Measurements from ENCODE around the gene RANBP1. TPM values are rescaled to one million over a fixed set of nuclear protein-coding genes. Genes with fewer than 3 reads are reported as not detected.

The RANBP1 gene
- total RNA-seq, 2 experiments from 2014 or later = 359 to 372 TPM

DNA sequence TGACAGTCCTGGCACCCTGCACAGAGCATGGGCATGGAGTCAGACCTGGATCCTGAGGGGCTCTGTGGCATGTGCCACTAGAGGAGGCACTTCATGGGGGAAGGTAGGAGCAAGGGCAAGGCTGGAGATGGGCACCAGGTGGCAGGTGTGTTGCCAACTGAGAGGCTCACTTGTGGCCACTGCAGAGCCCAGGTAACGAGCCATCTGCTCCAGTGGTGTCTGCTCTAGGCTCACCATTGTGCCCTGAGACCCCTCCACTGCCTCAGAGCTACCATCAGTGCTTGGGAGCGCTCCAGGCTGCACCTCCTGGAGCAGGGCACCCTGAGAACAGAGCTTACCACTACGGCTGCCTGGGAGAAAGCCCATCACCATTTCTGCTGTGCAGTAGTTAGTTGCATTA lies 14.4 kb downstream of the RANBP1 start:
- intact Hi-C loops (cut with micrococcal nuclease) = no loop called here
- H3K36me3 Mint-ChIP-seq = peaks cover 11% of the 10 kb centered on the region
- no peak overlapping the region for H3K27ac Mint-ChIP-seq
- H3K4me1 Mint-ChIP-seq (ENCODE audit: low read depth) = peaks cover 30% of the 10 kb centered on the region
- H3K4me3 Mint-ChIP-seq = peak overlapping the region; percentile 45
- POLR2A ChIA-PET = interaction anchor here (0.8 to 2.8 kb wide), 3 partner anchors 8 to 12 kb away, joined by 3 to 17 read pairs (median 6); partner anchors contain the start of gene TRMT2A
- DNase-seq = peak; percentile 33
- CTCF ChIA-PET = interaction anchor here (1.0 to 3.8 kb wide), 4 partner anchors 9 to 159 kb away, joined by 3 to 25 read pairs (median 8); no protein-coding TSS in a partner anchor
- H3K9me3 Mint-ChIP-seq = no peaks in the 10 kb centered on the region
- H3K27me3 Mint-ChIP-seq = no peaks in the 10 kb centered on the region

DNA sequence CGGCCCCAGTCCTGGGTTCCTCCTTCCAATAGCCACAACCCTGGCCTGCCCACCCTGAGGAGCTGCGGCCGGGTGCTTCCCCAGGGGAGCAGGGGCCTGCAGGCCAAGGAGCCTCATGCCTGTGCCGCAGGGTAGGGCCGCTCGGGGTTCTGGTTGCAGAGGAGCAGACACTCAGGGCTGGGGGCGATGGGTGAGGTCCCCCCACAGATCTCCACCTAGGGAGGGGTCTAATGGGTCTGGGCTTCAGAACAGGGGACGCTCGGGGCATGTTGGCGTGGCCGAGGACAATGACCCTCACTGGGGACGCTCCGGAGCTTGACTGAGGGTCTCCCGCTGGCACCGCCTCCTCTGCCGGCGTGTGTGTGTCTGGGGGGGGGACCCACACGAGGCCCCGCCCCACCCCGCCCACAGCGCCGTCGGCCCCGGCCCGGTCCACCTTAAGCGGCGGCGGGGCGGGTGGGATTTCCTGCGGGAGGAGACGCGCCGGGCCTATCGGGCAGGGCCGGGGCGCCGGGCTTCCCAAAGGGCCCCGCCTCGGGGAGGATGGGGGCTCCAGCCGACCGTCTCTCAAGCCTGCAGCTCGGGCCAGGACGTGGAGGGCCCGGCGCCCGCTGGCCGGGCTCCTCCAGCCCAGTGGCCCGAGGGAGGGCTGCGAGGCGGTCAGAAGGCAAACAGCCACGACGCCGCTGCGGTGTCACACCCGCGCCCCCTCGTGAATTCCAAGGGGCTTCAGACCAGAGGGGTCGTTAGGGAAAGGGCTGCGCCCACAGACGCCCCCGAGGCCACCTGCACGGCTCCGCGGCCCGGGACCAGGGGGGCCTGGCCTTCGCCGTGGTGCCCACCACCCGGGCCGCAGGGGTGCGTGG lies 15.1 kb downstream of the RANBP1 start:
- ChIA-PET CTCF (interaction anchor here (1.1 to 3.8 kb wide), 2 partner anchors 9 to 160 kb away, joined by 3 to 25 read pairs; no protein-coding TSS in a partner anchor), POLR2A (interaction anchor here (0.8 to 2.8 kb wide), 3 partner anchors 9 to 13 kb away, joined by 3 to 17 read pairs (median 6); partner anchors contain the start of gene TRMT2A)
- Mint-ChIP-seq H3K27me3 (no peaks in the 10 kb centered on the region), H3K4me3 (peak overlapping the region; percentile 45), H3K9me3 (no peaks in the 10 kb centered on the region), H3K27ac (no peak overlapping the region), H3K36me3 (peaks cover 8% of the 10 kb centered on the region), H3K4me1 (ENCODE audit: low read depth) (peaks cover 32% of the 10 kb centered on the region)
- intact Hi-C loops (cut with micrococcal nuclease) = loop anchor here (1.0 kb wide), 1 partner anchor 14 kb away; the partner anchor contains the start of gene TRMT2A
- DNase-seq = peak; percentile 75

DNA sequence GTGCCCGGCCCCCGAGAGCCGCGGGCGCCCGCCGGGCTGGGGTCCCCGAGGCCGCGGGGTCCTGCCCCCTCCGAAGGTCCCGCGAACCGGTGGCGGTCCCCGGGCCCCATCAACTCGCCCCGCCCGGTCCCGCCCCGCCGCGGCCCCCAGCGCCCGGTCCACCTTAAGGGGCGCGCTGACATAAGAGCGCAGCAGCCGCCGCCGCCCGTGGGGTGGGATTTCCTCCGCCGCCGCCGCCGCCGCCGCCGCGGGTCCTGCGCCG lies 15.6 kb downstream of the RANBP1 start, which contains the start of gene ZDHHC8:
TSS of gene ZDHHC8 (plus strand) at position 208 of the 262 bp plus-strand sequence. CDS start 144 bp downstream, outside the sequence.
- ChIA-PET POLR2A (no interaction called here), CTCF (no interaction called here)
- Mint-ChIP-seq H3K36me3 (peaks cover 4% of the 10 kb centered on the region), H3K4me3 (peak within 1 kb of the TSS; percentile 72), H3K27ac (no peak within 1 kb of the TSS), H3K9me3 (no peaks in the 10 kb centered on the region), H3K27me3 (no peaks in the 10 kb centered on the region), H3K4me1 (ENCODE audit: low read depth) (peaks cover 35% of the 10 kb centered on the region)
- intact Hi-C loops (cut with micrococcal nuclease) = loop anchor here (1.0 kb wide), 1 partner anchor 14 kb away; the partner anchor contains the start of gene TRMT2A
- DNase-seq = peak; percentile 45

DNA sequence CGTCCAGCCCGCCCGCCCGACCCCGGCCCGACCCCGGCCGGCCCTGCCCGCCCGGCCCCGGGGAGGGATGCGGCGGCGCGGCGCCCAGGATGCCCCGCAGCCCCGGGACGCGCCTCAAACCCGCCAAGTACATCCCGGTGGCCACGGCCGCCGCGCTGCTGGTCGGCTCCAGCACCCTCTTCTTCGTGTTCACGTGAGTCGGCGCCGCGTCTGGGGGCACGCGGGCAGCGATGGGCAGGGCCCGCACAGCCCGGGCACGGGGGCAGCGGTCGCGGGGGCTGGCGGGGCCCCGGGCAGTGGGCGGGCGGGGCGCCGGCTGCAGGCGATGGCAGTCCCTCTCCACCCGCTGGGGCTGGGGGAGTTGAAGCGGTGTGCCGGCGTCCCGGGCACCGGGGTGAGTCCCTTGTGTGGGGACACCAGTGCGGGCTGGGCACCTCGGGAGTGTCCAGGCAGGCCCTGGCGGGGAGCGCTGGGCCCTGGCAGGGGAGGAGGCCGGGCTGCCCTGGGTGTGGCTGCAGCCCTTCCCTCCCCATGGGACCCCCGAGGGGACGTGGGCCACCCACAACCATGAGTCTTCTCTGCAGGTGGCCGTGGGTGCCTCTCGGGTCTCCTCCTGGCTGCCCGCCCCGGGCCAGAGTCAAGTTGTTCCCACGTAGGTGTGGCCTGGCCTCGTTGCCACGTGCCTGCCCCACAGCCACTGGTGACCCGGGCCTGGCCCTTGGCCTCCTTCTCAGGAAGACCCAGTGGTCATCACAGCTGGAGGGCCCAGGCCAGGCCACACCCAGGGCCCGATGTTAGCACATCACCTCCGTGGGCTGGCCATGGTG lies 16.2 kb downstream of the RANBP1 start:
- H3K4me3 Mint-ChIP-seq = peak overlapping the region; percentile 72
- H3K27ac Mint-ChIP-seq = no peak overlapping the region
- intact Hi-C loops (cut with micrococcal nuclease) = loop anchor here (1.0 kb wide), 1 partner anchor 15 kb away; the partner anchor contains the start of gene TRMT2A

DNA sequence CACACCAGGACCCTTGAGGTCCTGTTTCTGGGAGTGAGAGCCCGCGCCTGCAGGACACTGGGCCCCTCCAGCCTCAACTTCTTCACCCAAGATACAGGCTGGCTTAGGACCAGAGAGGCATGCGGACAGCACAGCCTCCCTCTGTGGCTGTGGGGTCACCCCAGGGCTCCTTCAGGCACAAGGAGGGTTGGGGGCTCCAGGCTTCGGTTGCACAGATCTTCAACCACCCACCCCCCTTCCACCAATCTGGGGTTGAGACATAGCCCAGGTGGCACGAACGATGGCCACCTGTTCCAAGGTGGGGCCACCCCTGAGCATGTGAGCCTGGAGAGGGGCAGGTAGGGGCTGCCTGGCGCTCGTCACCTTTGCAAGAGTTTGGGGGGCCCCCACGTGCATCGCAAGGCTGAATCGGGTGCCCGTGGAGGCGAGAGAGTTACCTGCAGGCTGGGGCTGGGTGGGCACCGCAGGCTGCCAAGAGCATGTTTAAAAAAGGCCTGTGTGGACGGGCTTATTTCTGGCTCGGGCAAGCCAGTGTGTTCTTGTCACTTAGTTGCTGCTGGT lies 16.9 kb downstream of the RANBP1 start:
- H3K27ac Mint-ChIP-seq = no peak overlapping the region
- no peaks in the 10 kb centered on the region for H3K27me3 Mint-ChIP-seq
- H3K4me1 Mint-ChIP-seq (ENCODE audit: low read depth) = peaks cover 37% of the 10 kb centered on the region
- ChIA-PET POLR2A (no interaction called here), CTCF (no interaction called here)
- no peaks in the 10 kb centered on the region for H3K9me3 Mint-ChIP-seq
- intact Hi-C loops (cut with micrococcal nuclease) = no loop called here
- H3K4me3 Mint-ChIP-seq = peak overlapping the region; percentile 72
- H3K36me3 Mint-ChIP-seq = no peaks in the 10 kb centered on the region
- DNase-seq = no peak

More for the DNA sequence above, 16.2 kb downstream of the RANBP1 start:
- CTCF ChIA-PET = no interaction called here
- POLR2A ChIA-PET = no interaction called here
- peaks cover 4% of the 10 kb centered on the region for H3K36me3 Mint-ChIP-seq
- DNase-seq = peak; percentile 20
- peaks cover 37% of the 10 kb centered on the region for H3K4me1 Mint-ChIP-seq (ENCODE audit: low read depth)
- no peaks in the 10 kb centered on the region for H3K27me3 Mint-ChIP-seq
- H3K9me3 Mint-ChIP-seq = no peaks in the 10 kb centered on the region

DNA sequence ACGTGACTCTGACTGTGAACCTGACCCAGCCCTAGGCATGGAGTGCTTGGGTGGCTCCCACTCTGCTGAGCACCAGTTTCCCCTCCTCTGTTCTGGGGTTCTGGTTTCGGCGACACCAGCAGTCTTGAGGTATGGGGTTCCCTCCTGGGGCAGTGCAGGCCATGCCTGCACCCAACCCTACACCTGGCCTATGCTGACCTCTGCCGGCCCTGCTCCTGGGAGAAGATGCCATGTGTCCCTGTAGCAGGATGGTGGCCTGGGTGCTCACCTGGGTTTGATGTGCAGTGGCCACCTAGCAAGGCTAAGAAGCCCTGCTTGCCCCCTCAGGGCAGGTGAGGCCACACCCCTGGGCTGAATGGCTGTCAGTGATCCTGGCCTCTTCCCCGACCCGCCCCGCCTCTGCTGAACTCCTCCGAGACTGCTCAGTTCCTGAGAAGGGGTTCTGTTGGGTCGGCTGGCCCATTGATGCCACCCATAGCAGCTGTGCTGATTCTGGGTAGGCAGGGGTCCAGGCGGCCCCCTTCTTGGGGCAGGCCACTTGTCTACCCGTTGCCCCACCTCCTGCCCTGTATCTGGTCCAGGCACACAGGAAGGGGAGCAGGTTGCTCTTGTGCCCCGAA lies 18.1 kb downstream of the RANBP1 start:
- Mint-ChIP-seq H3K9me3 (no peaks in the 10 kb centered on the region), H3K27me3 (no peaks in the 10 kb centered on the region), H3K4me1 (ENCODE audit: low read depth) (peaks cover 35% of the 10 kb centered on the region), H3K27ac (no peak overlapping the region), H3K36me3 (no peaks in the 10 kb centered on the region), H3K4me3 (peak overlapping the region; percentile 53)
- intact Hi-C loops (cut with micrococcal nuclease) = no loop called here
- ChIA-PET CTCF (no interaction called here), POLR2A (no interaction called here)
- DNase-seq = no peak

DNA sequence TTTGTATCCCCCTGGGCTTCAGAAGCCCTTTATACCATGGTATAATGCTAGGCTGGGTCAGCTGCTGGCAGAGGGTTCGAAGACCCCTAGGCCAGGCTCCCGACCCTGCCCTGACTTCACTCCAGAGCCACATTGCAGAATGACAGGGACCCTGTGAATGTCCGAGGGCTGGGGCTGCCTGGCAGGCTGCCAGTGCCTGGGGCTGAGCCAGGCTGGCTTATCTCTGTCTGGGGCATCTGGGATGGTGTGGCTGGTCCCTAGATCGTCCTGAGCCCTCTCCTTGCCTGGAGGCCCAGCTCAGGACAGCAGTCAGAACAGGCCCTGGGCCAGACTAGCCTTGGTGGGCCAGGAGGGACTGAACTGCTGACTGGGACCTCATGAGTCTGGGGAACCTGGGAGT lies 19.4 kb downstream of the RANBP1 start:
- no peaks in the 10 kb centered on the region for H3K36me3 Mint-ChIP-seq
- no peak overlapping the region for H3K4me3 Mint-ChIP-seq
- H3K27ac Mint-ChIP-seq = no peak overlapping the region
- POLR2A ChIA-PET = no interaction called here
- intact Hi-C loops (cut with micrococcal nuclease) = no loop called here
- H3K27me3 Mint-ChIP-seq = no peaks in the 10 kb centered on the region
- DNase-seq = no peak
- CTCF ChIA-PET = no interaction called here
- no peaks in the 10 kb centered on the region for H3K9me3 Mint-ChIP-seq
- H3K4me1 Mint-ChIP-seq (ENCODE audit: low read depth) = peaks cover 29% of the 10 kb centered on the region

DNA sequence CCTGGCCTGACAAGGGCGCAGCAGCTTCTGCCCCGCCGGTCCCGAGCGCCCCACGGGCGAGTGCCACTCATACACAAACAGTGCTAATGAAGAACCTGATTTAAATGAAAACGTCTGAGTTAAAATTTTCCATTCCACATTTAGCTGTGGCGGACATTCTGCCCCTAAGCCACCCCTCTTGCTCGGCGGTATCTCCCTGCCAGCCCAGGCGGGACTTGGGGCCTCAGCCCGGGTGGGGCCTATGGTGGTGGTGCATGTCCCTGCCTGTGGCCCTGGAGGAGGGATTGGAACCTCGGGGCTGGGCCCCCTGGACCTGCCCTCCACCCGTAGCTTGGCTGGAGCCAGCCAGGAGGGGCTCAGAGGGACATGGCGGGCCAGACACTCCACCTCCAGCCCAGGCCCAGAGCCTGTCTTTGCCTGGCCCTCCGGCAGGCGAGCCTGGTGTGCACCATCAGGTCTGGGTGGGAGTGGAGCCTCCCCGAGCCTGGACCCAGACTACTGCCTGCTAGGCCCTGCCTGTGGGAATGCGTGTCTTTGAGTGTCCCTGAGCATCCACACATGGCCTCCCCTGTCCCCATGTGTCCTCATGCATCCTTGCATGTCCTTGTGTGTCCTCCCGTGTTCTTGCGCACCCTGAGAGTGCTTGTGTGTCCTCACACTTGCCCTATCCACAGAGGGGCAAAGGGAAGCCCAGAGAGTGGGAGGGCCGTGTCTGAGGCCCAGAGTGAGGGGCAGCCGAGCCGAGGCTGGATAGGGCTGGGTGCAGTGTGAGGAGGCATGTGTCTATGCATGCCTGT lies 20.1 kb downstream of the RANBP1 start:
- Mint-ChIP-seq H3K27me3 (no peaks in the 10 kb centered on the region), H3K4me3 (no peak overlapping the region), H3K36me3 (no peaks in the 10 kb centered on the region), H3K9me3 (no peaks in the 10 kb centered on the region), H3K27ac (no peak overlapping the region), H3K4me1 (ENCODE audit: low read depth) (peaks cover 29% of the 10 kb centered on the region)
- ChIA-PET CTCF (no interaction called here), POLR2A (no interaction called here)
- intact Hi-C loops (cut with micrococcal nuclease) = no loop called here
- no peak for DNase-seq

DNA sequence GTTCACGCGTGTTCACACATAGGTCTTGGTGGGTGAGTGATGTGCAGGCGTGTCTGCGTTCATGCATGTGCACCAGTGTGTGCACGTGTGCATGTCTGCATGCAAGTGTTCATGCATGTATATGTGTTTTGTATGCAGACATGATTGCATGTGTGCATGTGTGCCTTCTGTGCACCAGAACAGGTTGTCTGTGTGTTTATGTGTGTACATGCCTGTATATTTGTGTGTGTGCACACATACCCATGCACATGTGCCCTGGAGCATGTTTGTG lies 20.6 kb downstream of the RANBP1 start:
- Mint-ChIP-seq H3K4me1 (ENCODE audit: low read depth) (peaks cover 29% of the 10 kb centered on the region), H3K4me3 (no peak overlapping the region)
- CTCF ChIA-PET = no interaction called here

DNA sequence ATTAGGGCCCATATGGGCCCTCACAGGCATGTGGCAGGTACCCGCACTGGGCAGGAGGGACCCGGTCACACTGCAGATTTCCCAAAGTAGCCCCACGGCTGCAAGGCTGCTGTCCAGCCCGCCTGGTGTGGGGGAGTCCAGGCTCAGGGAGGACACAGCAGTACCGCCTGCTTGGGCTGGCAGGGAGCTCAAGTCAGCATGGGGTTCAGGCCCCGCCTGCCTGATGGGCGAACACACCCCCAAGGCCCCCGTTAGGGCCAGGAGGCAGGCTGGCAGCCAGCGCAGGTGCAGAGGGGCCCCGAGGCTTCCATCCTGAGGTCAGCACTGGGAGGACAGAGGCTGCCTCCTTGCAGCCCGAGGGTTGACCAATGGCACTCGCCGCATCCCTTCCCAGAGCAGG lies 21.2 kb downstream of the RANBP1 start:
- Mint-ChIP-seq H3K27ac (no peak overlapping the region), H3K9me3 (no peaks in the 10 kb centered on the region), H3K4me1 (ENCODE audit: low read depth) (peaks cover 29% of the 10 kb centered on the region), H3K4me3 (no peak overlapping the region), H3K36me3 (no peaks in the 10 kb centered on the region), H3K27me3 (no peaks in the 10 kb centered on the region)
- ChIA-PET CTCF (no interaction called here), POLR2A (no interaction called here)
- no peak for DNase-seq
- intact Hi-C loops (cut with micrococcal nuclease) = no loop called here

More for the DNA sequence above, 20.6 kb downstream of the RANBP1 start:
- no peaks in the 10 kb centered on the region for H3K9me3 Mint-ChIP-seq
- POLR2A ChIA-PET = no interaction called here
- no peaks in the 10 kb centered on the region for H3K36me3 Mint-ChIP-seq
- no peak overlapping the region for H3K27ac Mint-ChIP-seq
- intact Hi-C loops (cut with micrococcal nuclease) = no loop called here
- H3K27me3 Mint-ChIP-seq = no peaks in the 10 kb centered on the region
- DNase-seq = no peak

DNA sequence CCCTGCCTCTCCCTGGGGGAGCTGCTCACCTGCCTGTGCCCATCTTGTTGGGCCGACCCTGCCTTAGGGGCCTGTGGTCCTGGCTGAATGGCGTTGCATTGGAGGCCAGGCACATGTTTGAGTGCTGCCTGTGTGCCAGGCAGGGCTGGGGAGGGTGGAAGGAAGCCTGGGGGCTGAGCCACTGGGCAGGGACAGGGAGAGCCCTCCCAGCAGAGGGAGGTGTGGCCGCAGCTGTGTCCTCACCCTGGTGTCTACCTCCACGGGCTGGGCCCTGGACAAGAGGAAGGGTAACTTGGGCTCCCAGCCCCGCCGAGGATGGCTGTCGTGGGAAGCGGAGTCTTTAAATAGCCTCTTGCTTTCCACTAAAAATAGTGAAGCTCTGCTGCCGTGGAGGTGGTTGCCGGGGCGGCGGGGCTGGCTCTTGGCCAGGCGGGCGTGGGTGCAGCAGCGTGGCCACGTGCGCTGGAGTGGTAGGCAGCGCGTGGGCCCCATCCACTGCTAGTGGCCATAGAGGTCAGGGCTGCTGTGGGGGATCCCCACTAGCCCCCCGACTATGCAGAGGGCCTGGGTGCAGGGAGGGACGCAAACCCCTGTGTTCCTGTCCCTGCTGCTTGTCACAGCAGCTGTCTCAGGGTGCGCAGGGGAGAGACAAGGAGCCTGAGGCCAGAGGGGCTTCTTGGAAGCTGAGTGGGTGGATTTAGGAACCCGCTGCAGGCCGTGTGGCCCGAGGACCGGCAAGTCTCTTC lies 21.9 kb downstream of the RANBP1 start:
- ChIA-PET CTCF (no interaction called here), POLR2A (no interaction called here)
- Mint-ChIP-seq H3K36me3 (no peaks in the 10 kb centered on the region), H3K4me3 (no peak overlapping the region), H3K9me3 (no peaks in the 10 kb centered on the region), H3K27ac (no peak overlapping the region), H3K4me1 (ENCODE audit: low read depth) (peaks cover 25% of the 10 kb centered on the region), H3K27me3 (no peaks in the 10 kb centered on the region)
- intact Hi-C loops (cut with micrococcal nuclease) = no loop called here
- no peak for DNase-seq
